ENCODE data around the gene GAL.

The GAL gene

GRCh38 chr11:68660066-68660810, 24.1 kb upstream of the GAL start:
- no peak for FAIRE-seq
- no peak for TF ChIP-seq CTCF (IDR thresholded peaks at IDR 0.05; ENCODE audit: insufficient read depth, missing control alignments)
- DNase-seq (ENCODE audit: insufficient read length, low spot score): no peak

GRCh38 chr11:68661014-68661413, 23.3 kb upstream of the GAL start:
- no peak for TF ChIP-seq CTCF (IDR thresholded peaks at IDR 0.05; ENCODE audit: insufficient read depth, missing control alignments)
- DNase-seq (ENCODE audit: insufficient read length, low spot score) (no peak), FAIRE-seq (no peak)

- FAIRE-seq (no peak), DNase-seq (ENCODE audit: insufficient read length, low spot score) (no peak)
Measured at GRCh38 chr11:68661697-68662603, 22.4 kb upstream of the GAL start.

GRCh38 chr11:68663482-68664010, 20.8 kb upstream of the GAL start:
- TF ChIP-seq CTCF (IDR thresholded peaks at IDR 0.05; ENCODE audit: insufficient read depth, missing control alignments): no peak
- DNase-seq (ENCODE audit: insufficient read length, low spot score): no peak
- no peak for FAIRE-seq

More at GRCh38 chr11:68661697-68662603, 22.4 kb upstream of the GAL start:
- no peak for TF ChIP-seq CTCF (IDR thresholded peaks at IDR 0.05; ENCODE audit: insufficient read depth, missing control alignments)

GRCh38 chr11:68664141-68664540, 20.2 kb upstream of the GAL start:
- TF ChIP-seq CTCF (IDR thresholded peaks at IDR 0.05; ENCODE audit: insufficient read depth, missing control alignments): no peak
- DNase-seq (ENCODE audit: insufficient read length, low spot score) (no peak), FAIRE-seq (no peak)

- no peak for TF ChIP-seq CTCF (IDR thresholded peaks at IDR 0.05; ENCODE audit: insufficient read depth, missing control alignments)
- DNase-seq (ENCODE audit: insufficient read length, low spot score): no peak
- FAIRE-seq: no peak
Measured at GRCh38 chr11:68664906-68665305, 19.4 kb upstream of the GAL start.

Data from D721Med (cell line).